ENCODE data around the gene KLHDC10. TPM values are rescaled to one million over a fixed set of nuclear protein-coding genes. Genes with fewer than 3 reads are reported as not detected.
"Not testable (repeated sequence)": the region's sequence is repeated elsewhere in the genome, so short reads cannot be mapped to it uniquely, and the experiment has no call there.

The KLHDC10 gene
- total RNA-seq, 1 experiment from 2014 or later = 14.4 TPM

DNA sequence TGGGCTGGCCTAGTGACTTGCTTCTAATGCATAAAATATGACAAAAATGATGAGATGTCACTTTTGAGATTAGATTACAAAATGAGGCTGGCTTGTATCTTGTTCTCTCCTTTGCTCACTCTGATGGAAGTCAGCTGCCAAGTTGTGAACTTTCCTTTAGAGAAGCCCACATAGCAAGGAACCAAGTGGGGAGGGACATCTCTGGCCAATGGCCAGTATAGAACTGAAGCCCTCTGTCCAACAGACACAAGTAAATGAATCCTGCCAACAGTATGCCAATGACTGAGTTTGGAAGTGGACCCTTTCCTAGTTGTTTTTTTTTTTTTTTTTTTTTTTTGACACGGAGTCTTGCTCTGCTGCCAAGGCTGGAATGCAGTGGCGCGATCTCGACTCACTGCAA lies 22.5 kb upstream of the KLHDC10 start (continued):
- TF ChIP-seq, protein P1, sequence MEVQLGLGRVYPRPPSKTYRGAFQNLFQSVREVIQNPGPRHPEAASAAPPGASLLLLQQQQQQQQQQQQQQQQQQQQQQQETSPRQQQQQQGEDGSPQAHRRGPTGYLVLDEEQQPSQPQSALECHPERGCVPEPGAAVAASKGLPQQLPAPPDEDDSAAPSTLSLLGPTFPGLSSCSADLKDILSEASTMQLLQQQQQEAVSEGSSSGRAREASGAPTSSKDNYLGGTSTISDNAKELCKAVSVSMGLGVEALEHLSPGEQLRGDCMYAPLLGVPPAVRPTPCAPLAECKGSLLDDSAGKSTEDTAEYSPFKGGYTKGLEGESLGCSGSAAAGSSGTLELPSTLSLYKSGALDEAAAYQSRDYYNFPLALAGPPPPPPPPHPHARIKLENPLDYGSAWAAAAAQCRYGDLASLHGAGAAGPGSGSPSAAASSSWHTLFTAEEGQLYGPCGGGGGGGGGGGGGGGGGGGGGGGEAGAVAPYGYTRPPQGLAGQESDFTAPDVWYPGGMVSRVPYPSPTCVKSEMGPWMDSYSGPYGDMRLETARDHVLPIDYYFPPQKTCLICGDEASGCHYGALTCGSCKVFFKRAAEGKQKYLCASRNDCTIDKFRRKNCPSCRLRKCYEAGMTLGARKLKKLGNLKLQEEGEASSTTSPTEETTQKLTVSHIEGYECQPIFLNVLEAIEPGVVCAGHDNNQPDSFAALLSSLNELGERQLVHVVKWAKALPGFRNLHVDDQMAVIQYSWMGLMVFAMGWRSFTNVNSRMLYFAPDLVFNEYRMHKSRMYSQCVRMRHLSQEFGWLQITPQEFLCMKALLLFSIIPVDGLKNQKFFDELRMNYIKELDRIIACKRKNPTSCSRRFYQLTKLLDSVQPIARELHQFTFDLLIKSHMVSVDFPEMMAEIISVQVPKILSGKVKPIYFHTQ (CRISPR knock-in tag; IDR thresholded peaks at IDR 0.05) = no peak
- TF ChIP-seq, protein P2, sequence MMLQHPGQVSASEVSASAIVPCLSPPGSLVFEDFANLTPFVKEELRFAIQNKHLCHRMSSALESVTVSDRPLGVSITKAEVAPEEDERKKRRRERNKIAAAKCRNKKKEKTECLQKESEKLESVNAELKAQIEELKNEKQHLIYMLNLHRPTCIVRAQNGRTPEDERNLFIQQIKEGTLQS (CRISPR knock-in tag; conservative IDR thresholded peaks at IDR 0.05) = no peak
- TF ChIP-seq ZNF232 (CRISPR knock-in tag; IDR thresholded peaks at IDR 0.05) = no peak
- no peak for TF ChIP-seq ZNF219 (CRISPR knock-in tag; IDR thresholded peaks at IDR 0.05; ENCODE audit: borderline replicate concordance)
- no peak for TF ChIP-seq NFE2L1 (CRISPR knock-in tag; IDR thresholded peaks at IDR 0.05)
- no peak for TF ChIP-seq RELA (CRISPR knock-in tag; IDR thresholded peaks at IDR 0.05; ENCODE audit: borderline replicate concordance)
- no peak for TF ChIP-seq OVOL2 (CRISPR knock-in tag; IDR thresholded peaks at IDR 0.05; ENCODE audit: borderline replicate concordance)

DNA sequence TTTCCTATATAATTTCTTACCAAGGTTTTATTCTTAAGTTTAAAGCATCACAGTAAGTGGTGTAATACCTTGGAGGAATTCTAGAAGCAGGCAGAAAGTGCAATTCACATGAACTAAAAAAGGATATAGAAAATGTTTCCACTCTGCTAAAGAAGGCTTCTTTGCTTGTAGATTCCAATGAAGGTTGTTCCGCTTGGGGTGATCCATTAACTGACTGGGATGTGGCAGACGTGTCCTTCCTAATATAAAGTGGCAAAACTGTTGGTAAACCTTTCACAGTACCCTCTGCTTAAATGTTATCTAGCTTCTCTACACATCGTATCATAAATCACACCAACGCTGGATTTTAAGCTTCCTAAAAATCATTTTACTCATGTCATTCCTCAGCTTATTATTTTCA lies 21.4 kb upstream of the KLHDC10 start:
- Mint-ChIP-seq H3K36me3 (peaks cover 12% of the 10 kb centered on the region), H3K4me1 (0 out of 2 replicates have a peak, but pooled peaks cover 5% of the 10 kb centered on the region), H3K9me3 (no peaks in the 10 kb centered on the region), H3K27me3 (ENCODE audit: low read depth) (no peaks in the 10 kb centered on the region; the same call in 1 of the 2 replicates), H3K27ac (no peak overlapping the region), H3K4me3 (no peak overlapping the region)
- DNase-seq (ENCODE audit: low spot score) = no peak
- POLR2A ChIA-PET = no interaction called here
- ATAC-seq = no peak
- CTCF ChIA-PET = no interaction called here
- no peak for TF ChIP-seq PRRX2 (CRISPR knock-in tag; IDR thresholded peaks at IDR 0.05)
- TF ChIP-seq, protein P3, sequence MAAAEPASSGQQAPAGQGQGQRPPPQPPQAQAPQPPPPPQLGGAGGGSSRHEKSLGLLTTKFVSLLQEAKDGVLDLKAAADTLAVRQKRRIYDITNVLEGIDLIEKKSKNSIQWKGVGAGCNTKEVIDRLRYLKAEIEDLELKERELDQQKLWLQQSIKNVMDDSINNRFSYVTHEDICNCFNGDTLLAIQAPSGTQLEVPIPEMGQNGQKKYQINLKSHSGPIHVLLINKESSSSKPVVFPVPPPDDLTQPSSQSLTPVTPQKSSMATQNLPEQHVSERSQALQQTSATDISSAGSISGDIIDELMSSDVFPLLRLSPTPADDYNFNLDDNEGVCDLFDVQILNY (CRISPR knock-in tag; IDR thresholded peaks at IDR 0.05) = no peak
- TF ChIP-seq, protein P4, sequence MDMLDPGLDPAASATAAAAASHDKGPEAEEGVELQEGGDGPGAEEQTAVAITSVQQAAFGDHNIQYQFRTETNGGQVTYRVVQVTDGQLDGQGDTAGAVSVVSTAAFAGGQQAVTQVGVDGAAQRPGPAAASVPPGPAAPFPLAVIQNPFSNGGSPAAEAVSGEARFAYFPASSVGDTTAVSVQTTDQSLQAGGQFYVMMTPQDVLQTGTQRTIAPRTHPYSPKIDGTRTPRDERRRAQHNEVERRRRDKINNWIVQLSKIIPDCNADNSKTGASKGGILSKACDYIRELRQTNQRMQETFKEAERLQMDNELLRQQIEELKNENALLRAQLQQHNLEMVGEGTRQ (CRISPR knock-in tag; IDR thresholded peaks at IDR 0.05) = no peak
- TF ChIP-seq OVOL2 (CRISPR knock-in tag; IDR thresholded peaks at IDR 0.05; ENCODE audit: borderline replicate concordance) = no peak
- TF ChIP-seq, protein P5, sequence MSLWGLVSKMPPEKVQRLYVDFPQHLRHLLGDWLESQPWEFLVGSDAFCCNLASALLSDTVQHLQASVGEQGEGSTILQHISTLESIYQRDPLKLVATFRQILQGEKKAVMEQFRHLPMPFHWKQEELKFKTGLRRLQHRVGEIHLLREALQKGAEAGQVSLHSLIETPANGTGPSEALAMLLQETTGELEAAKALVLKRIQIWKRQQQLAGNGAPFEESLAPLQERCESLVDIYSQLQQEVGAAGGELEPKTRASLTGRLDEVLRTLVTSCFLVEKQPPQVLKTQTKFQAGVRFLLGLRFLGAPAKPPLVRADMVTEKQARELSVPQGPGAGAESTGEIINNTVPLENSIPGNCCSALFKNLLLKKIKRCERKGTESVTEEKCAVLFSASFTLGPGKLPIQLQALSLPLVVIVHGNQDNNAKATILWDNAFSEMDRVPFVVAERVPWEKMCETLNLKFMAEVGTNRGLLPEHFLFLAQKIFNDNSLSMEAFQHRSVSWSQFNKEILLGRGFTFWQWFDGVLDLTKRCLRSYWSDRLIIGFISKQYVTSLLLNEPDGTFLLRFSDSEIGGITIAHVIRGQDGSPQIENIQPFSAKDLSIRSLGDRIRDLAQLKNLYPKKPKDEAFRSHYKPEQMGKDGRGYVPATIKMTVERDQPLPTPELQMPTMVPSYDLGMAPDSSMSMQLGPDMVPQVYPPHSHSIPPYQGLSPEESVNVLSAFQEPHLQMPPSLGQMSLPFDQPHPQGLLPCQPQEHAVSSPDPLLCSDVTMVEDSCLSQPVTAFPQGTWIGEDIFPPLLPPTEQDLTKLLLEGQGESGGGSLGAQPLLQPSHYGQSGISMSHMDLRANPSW (CRISPR knock-in tag; conservative IDR thresholded peaks at IDR 0.05; ENCODE audit: low read depth) = no peak
- TF ChIP-seq, protein P1 (CRISPR knock-in tag; IDR thresholded peaks at IDR 0.05) = no peak
- no peak for TF ChIP-seq TEAD4 (CRISPR knock-in tag; IDR thresholded peaks at IDR 0.05)
- TF ChIP-seq, protein P6, sequence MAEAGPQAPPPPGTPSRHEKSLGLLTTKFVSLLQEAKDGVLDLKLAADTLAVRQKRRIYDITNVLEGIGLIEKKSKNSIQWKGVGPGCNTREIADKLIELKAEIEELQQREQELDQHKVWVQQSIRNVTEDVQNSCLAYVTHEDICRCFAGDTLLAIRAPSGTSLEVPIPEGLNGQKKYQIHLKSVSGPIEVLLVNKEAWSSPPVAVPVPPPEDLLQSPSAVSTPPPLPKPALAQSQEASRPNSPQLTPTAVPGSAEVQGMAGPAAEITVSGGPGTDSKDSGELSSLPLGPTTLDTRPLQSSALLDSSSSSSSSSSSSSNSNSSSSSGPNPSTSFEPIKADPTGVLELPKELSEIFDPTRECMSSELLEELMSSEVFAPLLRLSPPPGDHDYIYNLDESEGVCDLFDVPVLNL (CRISPR knock-in tag; IDR thresholded peaks at IDR 0.05; ENCODE audit: borderline replicate concordance, low read depth) = no peak
- no peak for TF ChIP-seq GABPB1 (CRISPR knock-in tag; IDR thresholded peaks at IDR 0.05)
- no peak for TF ChIP-seq TCF7 (CRISPR knock-in tag; IDR thresholded peaks at IDR 0.05; ENCODE audit: low read depth)
- TF ChIP-seq ELF4 (CRISPR knock-in tag; IDR thresholded peaks at IDR 0.05; ENCODE audit: low read depth) = no peak
- TF ChIP-seq ZNF423 (CRISPR knock-in tag; IDR thresholded peaks at IDR 0.05) = no peak

DNA sequence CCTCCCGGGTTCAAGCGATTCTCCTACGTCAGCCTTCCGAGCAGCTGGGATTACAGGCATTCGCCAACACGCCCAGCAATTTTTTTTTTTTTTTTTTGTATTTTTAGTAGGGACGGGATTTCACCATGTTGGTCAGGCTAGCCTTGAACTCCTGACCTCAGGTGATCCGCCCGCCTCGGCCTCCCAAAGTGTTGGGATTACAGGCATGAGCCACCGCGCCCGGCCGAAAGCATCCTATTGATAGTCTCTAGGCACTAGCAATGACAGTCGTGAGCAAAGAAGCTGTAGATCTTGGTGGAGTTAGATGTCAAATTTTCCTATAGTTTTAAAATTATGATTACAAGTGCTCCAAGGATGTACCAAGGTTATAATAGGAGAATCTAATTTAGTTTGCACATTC lies 18.1 kb upstream of the KLHDC10 start:
- POLR2A ChIA-PET; CTCF ChIA-PET; H3K36me3 Mint-ChIP-seq; DNase-seq (ENCODE audit: low spot score); H3K27me3 Mint-ChIP-seq (ENCODE audit: low read depth); ATAC-seq; H3K4me1 Mint-ChIP-seq; H3K27ac Mint-ChIP-seq; H3K9me3 Mint-ChIP-seq: not testable (repeated sequence)
- peak overlapping the region; percentile 25; the same call in 1 of the 2 replicates for H3K4me3 Mint-ChIP-seq

DNA sequence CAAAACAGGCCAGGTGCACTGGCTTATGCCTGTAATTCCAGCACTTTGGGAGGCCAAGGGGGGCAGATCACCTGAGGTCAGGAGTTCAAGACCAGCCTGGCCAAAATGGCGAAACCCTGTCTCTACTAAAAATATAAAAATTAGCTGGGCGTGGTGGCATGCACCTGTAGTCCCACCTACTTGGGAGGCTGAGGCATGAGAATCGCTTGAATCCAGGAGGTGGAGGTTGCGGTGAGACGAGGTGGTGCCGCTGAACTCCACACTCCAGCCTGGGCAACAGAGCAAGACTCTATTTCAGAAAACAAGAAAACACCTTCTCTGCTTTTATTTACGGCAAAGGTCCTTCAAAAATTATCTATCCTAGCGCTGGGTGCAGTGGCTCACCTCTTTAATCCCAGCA lies 15.1 kb upstream of the KLHDC10 start:
- H3K4me1 Mint-ChIP-seq; CTCF ChIA-PET; H3K27me3 Mint-ChIP-seq (ENCODE audit: low read depth); DNase-seq (ENCODE audit: low spot score); H3K27ac Mint-ChIP-seq; H3K9me3 Mint-ChIP-seq; H3K4me3 Mint-ChIP-seq; ATAC-seq; H3K36me3 Mint-ChIP-seq: not testable (repeated sequence)
- POLR2A ChIA-PET = interaction anchor here (0.7 kb wide), 1 partner anchor 107 kb away, joined by 3 read pairs; no protein-coding TSS in a partner anchor

Measured in WTC11 (cell line).